H1 (cell line): ENCODE data around the gene OBSL1. TPM values are rescaled to one million over a fixed set of nuclear protein-coding genes. Genes with fewer than 3 reads are reported as not detected.
A peak's percentile ranks its signal among the peaks of the same experiment; 100 is the strongest.

Experiments used
- CTCF ChIA-PET: fragments of 300-600 bp; sonication (Branson Sonifier 250); formaldehyde crosslinking; loops from one replicate; lab custom pipeline; 2021; ENCODE audit not compliant: partially characterized antibody; lab: Charles Lee
- POLR2A ChIA-PET: fragments of 300-600 bp; sonication (Branson Sonifier 250); formaldehyde crosslinking; loops from one replicate; lab custom pipeline; 2021; ENCODE audit warnings: inconsistent platforms; ENCODE audit not compliant: partially characterized antibody; lab: Charles Lee
- DNase-seq, 2 experiments: peaks; one replicate each; pipeline versions ENCODE4 v3.0.0 to v3.0.0-alpha.2; 2010 to 2022; ENCODE audit warnings: low spot score in 2 of 2, low read depth in 1 of 2, mixed read lengths in 1 of 2
- FAIRE-seq: peaks from 2 replicates; lab custom pipeline; 2011; peaks lifted over from hg19 to GRCh38; lab: Jason Lieb, UNC
- H2AFZ ChIP-seq: 2 replicates; pipeline ENCODE4 v1.8.1; 2012; ENCODE audit warnings: low read length, inconsistent platforms
- H2AK5ac ChIP-seq: 2 replicates; pipeline ENCODE4 v1.6.1; 2013; ENCODE audit warnings: low read depth, low read length
- H2BK120ac ChIP-seq: replicated peaks from 2 replicates; pipeline ENCODE3; 2013; ENCODE audit warnings: low read depth, low read length, inconsistent platforms
- H2BK12ac ChIP-seq: 2 replicates; pipeline ENCODE4 v1.6.1; 2013; ENCODE audit warnings: low read depth, low read length
- H2BK15ac ChIP-seq: 2 replicates; pipeline ENCODE4 v1.6.1; 2013; ENCODE audit warnings: low read length
- H2BK20ac ChIP-seq: 2 replicates; pipeline ENCODE4 v1.6.1; 2013; ENCODE audit warnings: low read length
- H2BK5ac ChIP-seq: 2 replicates; pipeline ENCODE4 v1.6.1; 2013; ENCODE audit warnings: low read depth, low read length
- H3K14ac ChIP-seq: 2 replicates; pipeline ENCODE4 v1.6.1; 2013; ENCODE audit warnings: inconsistent platforms; ENCODE audit not compliant: insufficient read length
- H3K18ac ChIP-seq: 2 replicates; pipeline ENCODE4 v1.6.1; 2013; ENCODE audit warnings: low read length; ENCODE audit errors: extremely low read depth
- H3K23ac ChIP-seq: 2 replicates; pipeline ENCODE4 v1.6.1; 2013; ENCODE audit warnings: inconsistent platforms; ENCODE audit not compliant: insufficient read length
- H3K23me2 ChIP-seq: 2 replicates; pipeline ENCODE4 v1.6.1; 2013; ENCODE audit warnings: low read depth, low read length
- H3K27ac ChIP-seq: 2 replicates; pipeline ENCODE4 v1.6.1; 2011; ENCODE audit warnings: low read depth, low read length, inconsistent platforms
- H3K27me3 ChIP-seq, 4 experiments: replicated peaks in 1 of 4; 1 replicate in 1 of 4; 2 replicates in 3 of 4; pipeline versions ENCODE4 v1.6.1 to v1.8.1; 2011 to 2013; ENCODE audit warnings: low read length in 3 of 4, mild to moderate bottlenecking in 3 of 4, inconsistent platforms in 2 of 4, mixed read lengths in 2 of 4, moderate library complexity in 1 of 4; ENCODE audit not compliant: control insufficient read depth in 3 of 4, insufficient read depth in 3 of 4; ENCODE audit errors: extremely low read depth in 1 of 4
- H3K36me3 ChIP-seq, 4 experiments: 2 replicates each; pipeline versions ENCODE4 v1.6.1 to v1.8.1; 2011 to 2013; ENCODE audit warnings: mild to moderate bottlenecking in 4 of 4, low read length in 3 of 4, moderate library complexity in 2 of 4, control low read depth in 1 of 4, inconsistent platforms in 1 of 4; ENCODE audit not compliant: insufficient read depth in 4 of 4, control insufficient read depth in 2 of 4
- H3K4ac ChIP-seq: replicated peaks from 2 replicates; pipeline ENCODE3; 2013; ENCODE audit warnings: low read length, low read depth, mixed read lengths, inconsistent platforms; ENCODE audit not compliant: insufficient read length
- H3K4me1 ChIP-seq, 4 experiments: replicated peaks in 1 of 4; 1 replicate in 1 of 4; 2 replicates in 3 of 4; pipeline versions ENCODE4 v1.6.1 to v1.8.1; 2011 to 2013; ENCODE audit warnings: low read length in 3 of 4, inconsistent platforms in 2 of 4, mixed read lengths in 1 of 4; ENCODE audit not compliant: insufficient read depth in 4 of 4, control insufficient read depth in 3 of 4
- H3K4me2 ChIP-seq, 2 experiments: 2 replicates each; pipeline versions ENCODE4 v1.6.1 to v1.8.1; 2011 to 2013; ENCODE audit warnings: low read depth in 2 of 2, low read length in 2 of 2, control low read depth in 1 of 2, inconsistent platforms in 1 of 2, mild to moderate bottlenecking in 1 of 2; ENCODE audit not compliant: insufficient read depth in 1 of 2
- H3K4me3 ChIP-seq, 4 experiments: fragments of 200-600, 300-600 bp in 1 of 4; sonication (generic), shearing (Covaris generic), sonication (Bioruptor Twin) in 1 of 4; 2 replicates each; pipeline versions ENCODE4 v1.5.1 to v1.8.1; 2011 to 2016; ENCODE audit warnings: low read length in 4 of 4, low read depth in 3 of 4, control low read depth in 2 of 4, inconsistent platforms in 2 of 4, mild to moderate bottlenecking in 2 of 4, mixed read lengths in 1 of 4, moderate library complexity in 1 of 4; ENCODE audit not compliant: insufficient read depth in 2 of 4; ENCODE audit errors: extremely low read depth in 1 of 4
- H3K56ac ChIP-seq: replicated peaks from 2 replicates; pipeline ENCODE3; 2013; ENCODE audit warnings: low read depth, mild to moderate bottlenecking, mixed read lengths, low read length, inconsistent platforms; ENCODE audit not compliant: insufficient read length
- H3K79me1 ChIP-seq: 2 replicates; pipeline ENCODE4 v1.6.1; 2013; ENCODE audit warnings: low read depth, low read length, control low read depth
- H3K79me2 ChIP-seq, 2 experiments: 2 replicates each; pipeline versions ENCODE4 v1.6.1 to v1.8.1; 2012 to 2013; ENCODE audit warnings: low read length in 2 of 2, mild to moderate bottlenecking in 2 of 2, inconsistent platforms in 1 of 2; ENCODE audit not compliant: insufficient read depth in 2 of 2, control insufficient read depth in 1 of 2
- H3K9ac ChIP-seq, 4 experiments: replicated peaks in 1 of 4; 1 replicate in 1 of 4; 2 replicates in 3 of 4; pipeline versions ENCODE4 v1.6.1 to v1.8.1; 2011 to 2013; ENCODE audit warnings: low read depth in 3 of 4, low read length in 3 of 4, control low read depth in 2 of 4, mild to moderate bottlenecking in 2 of 4, moderate library complexity in 2 of 4, inconsistent platforms in 1 of 4; ENCODE audit errors: extremely low read depth in 1 of 4
- H3K9me3 ChIP-seq, 2 experiments: 2 replicates each; pipeline versions ENCODE4 v1.6.1 to v1.8.1; 2012 to 2013; ENCODE audit warnings: mild to moderate bottlenecking in 2 of 2, moderate library complexity in 2 of 2, control low read depth in 1 of 2, inconsistent platforms in 1 of 2, low read depth in 1 of 2, low read length in 1 of 2, mixed read lengths in 1 of 2; ENCODE audit not compliant: insufficient read depth in 2 of 2
- H4K20me1 ChIP-seq, 2 experiments: replicated peaks in 1 of 2; 2 replicates each; pipeline versions ENCODE3 to v1.8.1; 2011 to 2013; ENCODE audit warnings: inconsistent platforms in 2 of 2, low read length in 2 of 2, mild to moderate bottlenecking in 1 of 2; ENCODE audit not compliant: insufficient read depth in 2 of 2, control insufficient read depth in 1 of 2
- H4K5ac ChIP-seq: 2 replicates; pipeline ENCODE4 v1.6.1; 2013; ENCODE audit warnings: low read length, low read depth, mixed read lengths, inconsistent platforms; ENCODE audit not compliant: insufficient read length
- H4K8ac ChIP-seq: 2 replicates; pipeline ENCODE4 v1.8.0; 2013; ENCODE audit warnings: mild to moderate bottlenecking, moderate library complexity, low read length, inconsistent platforms; ENCODE audit not compliant: insufficient read depth; ENCODE audit errors: extremely low read depth
- H4K91ac ChIP-seq: replicated peaks from 2 replicates; pipeline ENCODE3; 2013; ENCODE audit warnings: low read length, mixed read lengths, inconsistent platforms; ENCODE audit not compliant: insufficient read length
- BACH1 ChIP-seq: IDR thresholded peaks from 2 replicates; pipeline ENCODE4 v1.6.1; 2012; ENCODE audit warnings: low read length, improper control_type of control experiment
- CHD2 ChIP-seq: IDR thresholded peaks from 2 replicates; pipeline ENCODE4 v1.6.1; 2012; ENCODE audit warnings: low read length, improper control_type of control experiment
- KDM1A ChIP-seq: fragments of 200-600, 300-600 bp; sonication (generic); IDR thresholded peaks from 2 replicates; pipeline ENCODE4 v1.7.1; 2016; ENCODE audit warnings: mild to moderate bottlenecking, low read length, borderline replicate concordance
- NANOG ChIP-seq: IDR thresholded peaks from 2 replicates; pipeline ENCODE4 v1.6.1; 2011; ENCODE audit warnings: low read length, low read depth, mild to moderate bottlenecking, inconsistent platforms; ENCODE audit not compliant: insufficient read depth, poor library complexity, severe bottlenecking
- POU5F1 ChIP-seq: IDR thresholded peaks from 2 replicates; pipeline ENCODE4 v1.6.1; 2011; ENCODE audit warnings: low read depth, mild to moderate bottlenecking, low read length, moderate library complexity
- RNF2 ChIP-seq: fragments of 200-900, 300-1000 bp; sonication (generic); IDR thresholded peaks from 2 replicates; pipeline ENCODE4 v1.7.1; 2016; ENCODE audit warnings: borderline replicate concordance, low read depth, mild to moderate bottlenecking, antibody characterized with exemption, low read length; ENCODE audit not compliant: poor library complexity, severe bottlenecking; ENCODE audit errors: missing control alignments
- RXRA ChIP-seq: IDR thresholded peaks from 2 replicates; pipeline ENCODE4 v1.6.1; 2011; ENCODE audit warnings: low read depth, mild to moderate bottlenecking, low read length, moderate library complexity; ENCODE audit not compliant: insufficient read depth
- TBP ChIP-seq: IDR thresholded peaks from 2 replicates; pipeline ENCODE4 v1.6.1; 2011; ENCODE audit warnings: low read depth, low read length, improper control_type of control experiment
- WGBS, 2 experiments: shearing (Covaris generic) in 1 of 2; methylation state at CpG; one replicate each; pipeline versions ENCODE4 v1.1.6 to v1.1.7; 2013 to 2015; ENCODE audit warnings: low lambda C conversion rate in 2 of 2, mixed read lengths in 2 of 2, inconsistent platforms in 1 of 2, low coverage in 1 of 2, missing lambda C conversion rate in 1 of 2; ENCODE audit not compliant: insufficient replicate concordance in 2 of 2, insufficient coverage in 1 of 2, insufficient read length in 1 of 2; ENCODE audit errors: extremely low coverage in 1 of 2, missing lambda C conversion rate in 1 of 2; 5-methylcytosine and 5-hydroxymethylcytosine counted together
- polyA plus RNA-seq, 7 experiments: library from polyadenylated mRNA; depleted of rRNA in 3 of 7; stranded (reverse) in 5 of 7; unstranded in 2 of 7; fragments of >200 nt in 5 of 7; fragments of 200-250 nt in 2 of 7; gene quantifications; 1 replicate in 5 of 7; 2 replicates in 1 of 7; 4 replicates in 1 of 7; pipeline versions ENCODE4 v1.2.1 to v1.2.3, GENCODE V29; 2011 to 2013; ENCODE audit warnings: missing spikeins in 2 of 7, mixed read lengths in 2 of 7
- total RNA-seq: library from RNA; stranded (reverse); fragmentation: NEBNext Ultra II Directional; extraction: Animal tissue kit (Norgen Biotek cat#: 25700); gene quantifications from 2 replicates; pipeline ENCODE4 v1.2.1, GENCODE V29; 2021
- TF ChIP-seq, protein P1 (sequence below), 3 experiments: IDR thresholded peaks; 1 replicate in 2 of 3; 2 replicates in 1 of 3; pipeline versions ENCODE4 v1.5.1 to v1.6.1; 2011; ENCODE audit warnings: low read length in 3 of 3, mild to moderate bottlenecking in 3 of 3, inconsistent platforms in 2 of 3, low read depth in 1 of 3, moderate library complexity in 1 of 3; ENCODE audit not compliant: insufficient read depth in 1 of 3; ENCODE audit errors: control extremely low read depth in 1 of 3

OBSL1 gene
- total and polyA plus RNA-seq, 2 of the 8 experiments (the other 6 are each of a cell fraction or from before 2014, with no cell fraction given) = 116 to 127 TPM

DNA sequence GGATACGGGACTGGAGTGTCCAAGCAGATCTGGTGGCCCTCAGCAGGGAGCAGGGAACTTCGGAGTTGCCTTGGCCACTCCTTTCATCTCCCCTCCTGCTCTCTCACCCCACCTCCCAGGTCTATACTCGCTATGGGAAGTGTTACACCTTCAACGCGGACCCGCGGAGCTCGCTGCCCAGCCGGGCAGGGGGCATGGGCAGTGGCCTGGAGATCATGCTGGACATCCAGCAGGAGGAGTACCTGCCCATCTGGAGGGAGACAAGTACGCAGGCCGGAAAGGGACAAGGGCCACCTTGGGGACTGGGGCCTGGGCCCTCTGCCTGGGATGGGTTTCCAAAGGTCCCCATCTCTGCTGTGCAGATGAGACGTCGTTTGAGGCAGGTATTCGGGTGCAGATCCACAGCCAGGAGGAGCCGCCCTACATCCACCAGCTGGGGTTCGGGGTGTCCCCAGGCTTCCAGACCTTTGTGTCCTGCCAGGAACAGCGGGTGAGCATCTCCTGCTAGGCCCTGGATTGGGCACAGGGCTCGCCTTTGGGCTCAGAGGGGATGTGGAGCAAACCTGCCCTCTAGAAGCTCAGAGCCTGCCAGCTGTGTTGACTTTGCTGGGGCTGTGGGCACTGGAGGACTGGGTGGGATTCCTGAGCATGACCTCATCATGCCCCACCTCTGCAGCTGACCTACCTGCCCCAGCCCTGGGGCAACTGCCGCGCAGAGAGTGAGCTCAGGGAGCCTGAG is 39.5 kb downstream of the OBSL1 start:
- Histone ChIP-seq H3K79me2 (no peaks in the 10 kb centered on the region), H4K8ac (peak overlapping the region; percentile 83), H3K9ac (no peak overlapping the region), H3K27me3 (peaks cover 0 to 24% (median 10%) of the 10 kb centered on the region in 4 experiments; a peak in 6 of 7 replicates), H4K91ac (no peak overlapping the region), H3K14ac (no peak overlapping the region), H3K23me2 (peaks cover 3% of the 10 kb centered on the region; the same call in 1 of the 2 replicates), H2AK5ac (no peak overlapping the region), H3K27ac (no peak overlapping the region), H2BK5ac (no peak overlapping the region), H3K23ac (no peak overlapping the region), H2BK120ac (no peak overlapping the region), H2BK15ac (no peak overlapping the region; the same call in 1 of the 2 replicates), H2BK20ac (no peak overlapping the region), H3K18ac (no peak overlapping the region), H3K56ac (no peak overlapping the region), H3K4me2 (no peak overlapping the region), H3K4me1 (peaks cover 0 to 8% (median 3%) of the 10 kb centered on the region in 4 experiments; a peak in 4 of 7 replicates), H2BK12ac (no peak overlapping the region), H3K79me1 (no peaks in the 10 kb centered on the region), H2AFZ (no peak overlapping the region), H3K36me3 (no peaks in the 10 kb centered on the region), H4K5ac (no peak overlapping the region), H4K20me1 (no peaks in the 10 kb centered on the region), H3K9me3 (no peaks in the 10 kb centered on the region), H3K4ac (no peak overlapping the region), H3K4me3 (no peak overlapping the region)
- WGBS, 2 experiments = 82% methylated on average over 19 of the region's 20 CpGs; no CpG with 5 or more reads in 1 of the 2 experiments
- DNase-seq (no peak), FAIRE-seq (no peak)
- ChIA-PET POLR2A (interaction anchor here (0.6 to 2.5 kb wide), 6 partner anchors 10 to 1124 kb away, joined by 3 to 16 read pairs (median 4); a partner anchor contains a TSS), CTCF (interaction anchor here (0.7 to 113.1 kb wide), 12 partner anchors 2 to 143 kb away, joined by 3 to 7248 read pairs (median 6); partner anchors contain the start of genes ASIC4, DES, GMPPA and SPEG)
- TF ChIP-seq RXRA (no peak), BACH1 (no peak), NANOG (no peak), TBP (no peak), CHD2 (no peak), POU5F1 (no peak), RNF2 (no peak), KDM1A (no peak)
- TF ChIP-seq, protein P1, sequence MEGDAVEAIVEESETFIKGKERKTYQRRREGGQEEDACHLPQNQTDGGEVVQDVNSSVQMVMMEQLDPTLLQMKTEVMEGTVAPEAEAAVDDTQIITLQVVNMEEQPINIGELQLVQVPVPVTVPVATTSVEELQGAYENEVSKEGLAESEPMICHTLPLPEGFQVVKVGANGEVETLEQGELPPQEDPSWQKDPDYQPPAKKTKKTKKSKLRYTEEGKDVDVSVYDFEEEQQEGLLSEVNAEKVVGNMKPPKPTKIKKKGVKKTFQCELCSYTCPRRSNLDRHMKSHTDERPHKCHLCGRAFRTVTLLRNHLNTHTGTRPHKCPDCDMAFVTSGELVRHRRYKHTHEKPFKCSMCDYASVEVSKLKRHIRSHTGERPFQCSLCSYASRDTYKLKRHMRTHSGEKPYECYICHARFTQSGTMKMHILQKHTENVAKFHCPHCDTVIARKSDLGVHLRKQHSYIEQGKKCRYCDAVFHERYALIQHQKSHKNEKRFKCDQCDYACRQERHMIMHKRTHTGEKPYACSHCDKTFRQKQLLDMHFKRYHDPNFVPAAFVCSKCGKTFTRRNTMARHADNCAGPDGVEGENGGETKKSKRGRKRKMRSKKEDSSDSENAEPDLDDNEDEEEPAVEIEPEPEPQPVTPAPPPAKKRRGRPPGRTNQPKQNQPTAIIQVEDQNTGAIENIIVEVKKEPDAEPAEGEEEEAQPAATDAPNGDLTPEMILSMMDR (IDR thresholded peaks at IDR 0.05; ENCODE audit: control extremely low read depth in 1 of 3, insufficient read depth in 1 of 3, low read depth in 1 of 3, low read length in 3 of 3) = no peak
